HEK293 (cell line): ENCODE measurements around the gene NOMO2.
"Not testable (repeated sequence)": the region's sequence is repeated elsewhere in the genome, so short reads cannot be mapped to it uniquely, and the experiment has no call there.

ENCODE experiments used
- CTCF ChIP-seq: fragments of 450-650 bp; formaldehyde crosslinking; IDR thresholded peaks from 2 replicates; pipeline ENCODE4 v1.5.1; 2016; ENCODE audit warnings: missing biosample characterization, missing genetic modification characterization
- ZNF274 ChIP-seq, 2 experiments: fragments of 200-500 bp in 1 of 2; fragments of 450-650 bp in 1 of 2; sonication (Bioruptor generic) in 1 of 2; formaldehyde crosslinking in 1 of 2; IDR thresholded peaks; 2 replicates each; pipeline versions ENCODE4 v1.5.1 to v1.6.1; 2014 to 2016; ENCODE audit warnings: borderline replicate concordance in 1 of 2, inconsistent platforms in 1 of 2, low read length in 1 of 2, missing biosample characterization in 1 of 2, missing genetic modification characterization in 1 of 2
- ZNF350 ChIP-seq: fragments of 450-650 bp; formaldehyde crosslinking; IDR thresholded peaks from 2 replicates; pipeline ENCODE4 v1.5.0; 2017; ENCODE audit warnings: missing biosample characterization, mild to moderate bottlenecking, missing genetic modification characterization

- not testable (repeated sequence) for TF ChIP-seq ZNF350; ZNF274 (IDR thresholded peaks at IDR 0.05; ENCODE audit: low read length); ZNF274 (tag by site-specific recombination; IDR thresholded peaks at IDR 0.05; ENCODE audit: borderline replicate concordance); CTCF (tag by site-specific recombination)
These were observed 174.1 kb downstream of the NOMO2 start for GRCh38 chr16:18387767-18388166.
